Muscle layer of colon (tissue), 2 donors: ENCODE results near the gene ABHD15.

Experiments
- H3K27ac ChIP-seq: one replicate; pipeline ENCODE4 v1.7.0; 2013; ENCODE audit warnings: low read depth, mild to moderate bottlenecking, low read length, moderate library complexity
- H3K27me3 ChIP-seq, 2 donors: one replicate each; pipeline ENCODE4 v1.7.0; 2013; ENCODE audit warnings: low read length in 2 of 2, mild to moderate bottlenecking in 2 of 2; ENCODE audit not compliant: insufficient read depth in 2 of 2, control insufficient read depth in 1 of 2
- H3K36me3 ChIP-seq: one replicate; pipeline ENCODE4 v1.7.0; 2013; ENCODE audit warnings: mild to moderate bottlenecking, low read length; ENCODE audit not compliant: insufficient read depth
- H3K4me1 ChIP-seq: one replicate; pipeline ENCODE4 v1.7.0; 2013; ENCODE audit warnings: mild to moderate bottlenecking, low read length; ENCODE audit not compliant: insufficient read depth
- H3K4me3 ChIP-seq, 2 donors: one replicate each; pipeline ENCODE4 v1.7.0; 2013; ENCODE audit warnings: low read length in 2 of 2, low read depth in 1 of 2, mild to moderate bottlenecking in 1 of 2, moderate library complexity in 1 of 2
- H3K9ac ChIP-seq: one replicate; pipeline ENCODE4 v1.7.0; 2013; ENCODE audit warnings: low read length
- H3K9me3 ChIP-seq: one replicate; pipeline ENCODE4 v1.7.0; 2013; ENCODE audit warnings: mild to moderate bottlenecking, low read length
- donor health status: abdominal sarcoma.
- donor health status: Adenocarcinoma of cecum.

Gene ABHD15

DNA sequence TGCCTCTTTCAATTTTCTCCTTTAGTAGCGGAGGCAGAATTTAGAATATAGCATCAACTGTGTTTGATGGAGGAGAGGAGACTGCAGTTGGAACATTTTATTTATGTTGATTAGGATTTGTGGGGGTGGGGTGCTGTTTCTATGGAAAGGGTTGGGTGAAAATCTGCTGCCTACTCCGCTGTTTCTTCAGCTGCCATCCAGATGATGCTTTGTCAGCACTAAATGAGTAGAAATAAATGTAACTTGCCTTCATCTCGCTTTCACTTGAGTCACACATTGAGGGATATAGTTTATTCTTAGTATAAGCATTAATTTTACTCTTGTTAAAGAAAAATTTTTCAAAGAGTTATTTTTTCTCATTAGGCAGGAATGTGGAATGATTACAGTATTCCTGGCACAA is 42.1 kb downstream of the ABHD15 start:
- Histone ChIP-seq H3K4me1 (no peaks in the 10 kb centered on the region), H3K27ac (no peak overlapping the region), H3K9ac (no peak overlapping the region), H3K4me3 (no peak overlapping the region), H3K9me3 (no peaks in the 10 kb centered on the region), H3K36me3 (peaks cover 25% of the 10 kb centered on the region), H3K27me3 (no peaks in the 10 kb centered on the region)

DNA sequence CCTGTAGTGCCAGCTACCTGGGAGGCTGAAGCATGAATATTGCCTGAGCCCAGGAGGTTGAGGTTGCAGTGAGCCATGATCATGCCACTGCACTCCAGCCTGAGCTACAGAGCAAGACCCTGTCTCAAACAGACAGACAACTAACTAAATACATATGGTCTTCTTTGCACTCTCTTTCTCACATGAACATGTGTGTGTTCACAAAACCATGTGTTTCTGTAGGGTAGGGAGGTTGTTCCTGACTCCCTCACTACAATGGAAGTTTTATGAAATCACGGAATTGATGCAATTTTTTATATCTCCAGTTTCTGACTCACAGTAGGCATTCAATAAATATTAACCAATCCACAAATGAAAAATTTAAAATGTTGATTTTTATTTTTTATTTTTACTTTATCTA is 48.5 kb downstream of the ABHD15 start:
- peaks cover 36% of the 10 kb centered on the region for H3K36me3 ChIP-seq

DNA sequence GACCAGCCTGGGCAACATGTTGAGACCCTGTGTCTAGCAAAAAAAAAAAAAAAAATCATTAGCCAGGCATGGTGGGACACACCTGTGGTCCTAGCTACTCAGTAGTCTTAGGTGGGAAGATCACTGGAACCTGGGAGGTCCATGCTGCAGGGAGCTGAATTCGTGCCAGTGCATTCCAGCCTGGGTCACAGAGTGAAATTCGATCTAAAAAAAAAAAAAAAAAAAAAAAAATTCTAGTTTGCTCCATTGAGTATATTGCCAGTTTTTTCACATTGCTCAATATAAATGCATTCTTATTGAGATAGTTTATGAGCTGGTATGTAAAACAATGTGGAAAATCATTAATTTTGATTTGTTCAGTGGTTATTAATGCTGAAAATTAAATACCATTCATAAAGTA is 52.0 kb downstream of the ABHD15 start:
- no peak overlapping the region for H3K4me3 ChIP-seq
- H3K27me3 ChIP-seq, result no peaks in the 10 kb centered on the region
- no peak overlapping the region for H3K9ac ChIP-seq
- H3K27ac ChIP-seq, result no peak overlapping the region
- no peaks in the 10 kb centered on the region for H3K4me1 ChIP-seq
- no peaks in the 10 kb centered on the region for H3K9me3 ChIP-seq
- peaks cover 33% of the 10 kb centered on the region for H3K36me3 ChIP-seq

More for the DNA sequence above, 48.5 kb downstream of the ABHD15 start:
- H3K4me3 ChIP-seq, result no peak overlapping the region
- H3K9me3 ChIP-seq, result no peaks in the 10 kb centered on the region
- H3K27me3 ChIP-seq, result no peaks in the 10 kb centered on the region
- H3K27ac ChIP-seq, result no peak overlapping the region
- H3K9ac ChIP-seq, result no peak overlapping the region
- no peaks in the 10 kb centered on the region for H3K4me1 ChIP-seq

DNA sequence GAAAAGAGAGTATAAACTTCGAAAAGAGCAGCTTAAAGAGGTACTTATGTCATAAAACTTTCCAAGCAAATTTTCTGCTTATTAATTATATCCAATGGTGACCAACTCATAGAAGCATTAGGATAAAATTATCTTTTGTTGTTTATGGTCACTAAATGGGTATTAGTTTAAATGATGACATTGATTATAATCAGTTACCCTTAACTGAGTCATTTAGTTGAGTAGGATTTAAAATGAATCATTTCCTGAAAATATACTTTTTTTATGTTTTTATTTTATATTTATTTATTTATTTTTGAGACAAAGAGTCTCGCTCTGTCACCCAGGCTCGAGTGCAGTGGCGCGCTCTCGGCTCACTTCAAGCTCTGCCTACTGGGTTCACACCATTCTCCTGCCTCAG is 55.9 kb downstream of the ABHD15 start:
- H3K27me3 ChIP-seq, result no peaks in the 10 kb centered on the region
- H3K9me3 ChIP-seq, result no peaks in the 10 kb centered on the region
- no peak overlapping the region for H3K27ac ChIP-seq
- peaks cover 27% of the 10 kb centered on the region for H3K36me3 ChIP-seq
- H3K9ac ChIP-seq, result no peak overlapping the region
- H3K4me3 ChIP-seq, result no peak overlapping the region
- no peaks in the 10 kb centered on the region for H3K4me1 ChIP-seq
